Measurements from ENCODE around the gene DCC.

DCC gene

GRCh38 chr18:52602820-52603219, 262.8 kb downstream of the DCC start:
- no peak for DNase-seq

GRCh38 chr18:52605345-52605744, 265.3 kb downstream of the DCC start:
- no peak for DNase-seq

DNA sequence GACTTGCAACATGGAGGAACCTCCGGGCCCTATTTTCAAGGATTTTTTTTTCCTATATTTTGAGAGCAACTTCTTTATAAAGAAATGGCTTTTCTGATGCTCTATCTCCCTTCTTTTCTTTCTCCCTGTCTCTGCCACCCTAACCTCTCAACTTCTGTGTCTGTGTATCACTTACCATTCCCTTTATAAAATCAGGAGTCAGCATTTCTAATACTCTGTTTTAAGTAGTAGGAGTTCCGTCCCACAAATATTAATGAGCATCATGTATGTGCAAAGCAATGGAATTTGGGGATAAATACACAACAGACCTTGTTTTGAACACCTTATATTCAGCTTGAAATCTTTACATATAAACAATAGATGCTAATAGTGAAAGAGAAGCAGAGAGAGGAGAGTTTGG, 268.0 kb downstream of the DCC start:
- DNase-seq: no peak

DNA sequence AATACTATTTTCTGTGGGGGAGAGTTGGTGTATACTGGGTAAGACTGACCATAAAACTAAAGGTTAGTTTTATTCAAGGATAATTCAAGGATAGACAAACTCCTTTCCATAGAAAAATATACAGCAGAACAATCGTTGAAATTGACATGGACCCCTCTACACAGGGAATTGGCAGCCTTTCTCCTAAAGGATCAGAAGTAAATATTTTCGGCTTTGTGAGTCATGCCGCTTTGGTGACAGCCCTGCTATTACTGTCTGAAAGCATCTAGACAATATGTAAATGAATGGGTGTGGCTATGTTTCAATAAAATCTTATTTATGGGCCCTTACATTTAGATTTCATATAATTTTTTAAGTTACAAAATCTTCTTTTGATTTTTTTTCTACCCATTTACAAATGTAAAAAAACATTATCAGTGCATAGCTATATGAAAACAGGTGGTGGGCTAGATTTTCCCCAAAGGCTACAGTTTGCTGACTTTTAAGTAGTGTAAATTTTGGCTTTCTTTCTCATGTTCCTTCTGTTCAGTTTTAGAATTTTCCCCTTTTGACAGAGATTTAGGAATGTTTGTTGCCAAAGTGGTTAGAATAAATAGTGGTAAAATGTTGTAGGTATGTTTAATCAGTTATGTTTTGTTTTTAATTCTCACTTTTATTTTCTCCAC, 270.6 kb downstream of the DCC start:
- DNase-seq: no peak

GRCh38 chr18:52612406-52612805, 272.4 kb downstream of the DCC start:
- DNase-seq: no peak

- DNase-seq: no peak
Measured at GRCh38 chr18:52615321-52615720, 275.3 kb downstream of the DCC start.

DNA sequence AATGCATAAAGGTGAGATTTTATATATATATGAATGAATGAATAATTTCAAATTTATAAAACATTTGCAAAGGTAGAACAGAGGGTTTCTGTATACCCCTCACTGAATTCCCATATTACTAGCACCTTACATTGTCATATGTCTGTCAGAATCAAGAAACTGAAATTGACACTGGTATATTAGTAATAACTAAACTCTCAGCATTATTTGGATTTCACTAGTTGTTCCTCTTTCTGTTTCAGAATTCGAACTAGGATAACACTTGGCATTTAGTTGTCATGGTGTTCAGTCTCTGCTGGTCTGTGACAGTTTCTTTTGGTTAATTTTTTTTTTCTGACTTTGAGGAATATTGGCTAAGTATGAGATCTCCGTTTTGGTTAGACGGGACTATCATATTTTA, 275.9 kb downstream of the DCC start:
- DNase-seq: no peak

GRCh38 chr18:52617931-52618330, 277.9 kb downstream of the DCC start:
- DNase-seq: no peak

DNA sequence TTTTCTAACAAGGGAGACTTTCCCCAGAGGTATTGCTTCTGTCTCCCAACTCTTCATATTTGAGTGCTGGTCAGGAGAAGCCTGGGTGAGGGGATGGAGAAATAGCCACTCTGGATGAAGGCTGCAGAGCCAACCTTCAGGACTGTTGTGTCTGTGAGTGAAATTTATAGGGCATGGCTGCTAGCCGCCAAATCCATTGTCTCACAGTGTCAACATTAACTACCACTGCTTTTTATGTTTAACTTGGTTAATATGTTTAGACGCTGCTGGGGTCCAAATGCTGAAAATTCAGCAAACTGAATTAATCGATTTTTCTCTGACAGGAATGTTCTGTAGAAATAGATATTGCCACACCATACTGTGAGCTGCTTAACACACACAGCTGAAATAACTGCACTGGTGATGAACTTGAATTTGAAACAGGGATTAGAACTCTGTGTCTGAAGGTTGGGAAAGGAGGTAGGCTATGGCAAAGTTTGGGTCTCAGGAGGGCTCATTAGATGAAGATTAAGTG, 281.0 kb downstream of the DCC start:
- DNase-seq: no peak

GRCh38 chr18:52624702-52625101, 284.7 kb downstream of the DCC start:
- no peak for DNase-seq

- peak in 1 of 2 experiments; percentile 5 for DNase-seq
Measured at GRCh38 chr18:52636536-52636935, 296.5 kb downstream of the DCC start.

- DNase-seq: no peak
Measured at GRCh38 chr18:52648201-52648600, 308.2 kb downstream of the DCC start.

- DNase-seq: no peak
Measured at GRCh38 chr18:52652391-52652790, 312.4 kb downstream of the DCC start.

DNA sequence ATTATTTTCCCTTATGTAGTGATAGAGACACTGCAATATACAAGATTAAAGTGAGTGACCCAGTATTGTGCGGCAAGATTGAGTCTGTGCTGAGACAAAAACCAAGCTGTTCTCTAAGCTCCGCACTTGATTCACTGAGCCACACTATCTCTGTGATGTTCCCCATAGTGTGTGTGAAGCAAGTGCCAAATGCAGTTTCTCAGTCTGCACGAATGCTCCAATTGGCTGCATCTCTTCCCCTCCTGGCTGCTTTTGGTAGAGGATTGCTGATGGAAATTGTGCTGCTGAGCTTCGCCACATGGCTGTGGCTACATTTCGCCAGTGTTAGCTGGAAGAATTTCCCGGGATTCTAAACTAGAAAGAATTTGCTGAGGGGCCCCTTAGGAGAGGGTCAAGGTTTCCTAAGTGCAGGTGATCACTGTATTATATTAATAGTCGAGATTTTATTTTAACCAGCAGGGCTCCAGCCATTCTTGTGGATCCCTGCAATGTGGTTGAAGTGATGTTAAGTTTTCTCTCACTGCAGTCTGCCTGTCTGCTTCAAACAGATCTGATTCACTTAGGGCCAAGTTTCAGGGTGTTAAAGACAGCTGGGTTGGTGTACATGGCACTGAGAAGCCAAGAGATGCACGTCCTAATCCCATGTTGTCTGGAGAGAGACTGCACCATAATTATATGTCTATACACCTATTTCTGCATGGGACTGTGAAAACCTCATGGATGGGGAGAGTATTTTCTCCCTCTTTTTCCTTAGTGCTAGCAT, 317.2 kb downstream of the DCC start:
- no peak for DNase-seq

DNA sequence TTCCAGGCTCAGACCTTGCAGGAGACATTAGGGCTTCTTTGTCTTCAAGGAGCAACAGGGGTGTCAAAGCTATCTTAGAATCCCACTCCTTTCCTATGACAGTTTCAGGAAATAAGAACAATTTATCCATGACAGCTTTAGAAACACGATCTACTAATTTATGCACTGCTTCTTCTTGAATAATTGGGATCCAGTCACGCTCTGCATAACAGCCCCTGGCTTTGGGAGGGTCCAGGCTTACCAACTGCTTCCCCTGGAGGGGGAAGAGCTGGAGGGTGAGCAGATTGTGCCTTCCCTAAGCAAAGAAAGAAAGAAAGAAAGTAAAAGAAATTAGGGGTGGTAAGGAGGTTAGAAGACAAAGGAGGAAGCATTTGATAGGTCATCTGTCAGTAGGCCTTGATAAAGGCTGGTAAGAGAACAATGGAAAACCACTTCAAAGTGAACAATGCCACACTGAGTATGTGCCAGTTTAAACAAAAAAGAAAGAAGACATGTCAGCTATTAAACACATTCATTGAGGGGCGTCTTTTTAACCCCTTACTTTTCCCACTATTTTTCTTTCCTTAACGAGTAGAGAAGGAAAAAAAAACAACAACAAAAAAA, 327.6 kb downstream of the DCC start:
- no peak for DNase-seq

DNA sequence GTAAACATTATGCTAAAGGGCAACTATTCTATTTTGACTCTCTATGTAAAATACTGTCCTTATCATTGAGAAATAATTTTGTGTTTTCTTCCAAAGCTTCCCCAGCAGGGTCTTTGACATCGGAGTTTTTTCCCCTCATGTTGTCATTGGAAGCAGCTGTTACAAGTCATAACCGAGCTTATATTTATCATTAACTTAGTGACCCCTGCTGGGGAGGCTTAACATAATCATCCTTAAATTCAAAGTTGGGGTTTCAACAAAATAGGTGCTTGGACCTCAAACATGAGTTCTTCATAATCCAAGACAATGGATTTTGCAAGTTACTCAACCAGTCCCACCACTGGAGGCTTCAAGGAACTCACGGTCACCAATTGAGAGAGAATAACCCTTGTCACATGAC, 330.9 kb downstream of the DCC start:
- peak; percentile 27 to 72 for DNase-seq

DNA sequence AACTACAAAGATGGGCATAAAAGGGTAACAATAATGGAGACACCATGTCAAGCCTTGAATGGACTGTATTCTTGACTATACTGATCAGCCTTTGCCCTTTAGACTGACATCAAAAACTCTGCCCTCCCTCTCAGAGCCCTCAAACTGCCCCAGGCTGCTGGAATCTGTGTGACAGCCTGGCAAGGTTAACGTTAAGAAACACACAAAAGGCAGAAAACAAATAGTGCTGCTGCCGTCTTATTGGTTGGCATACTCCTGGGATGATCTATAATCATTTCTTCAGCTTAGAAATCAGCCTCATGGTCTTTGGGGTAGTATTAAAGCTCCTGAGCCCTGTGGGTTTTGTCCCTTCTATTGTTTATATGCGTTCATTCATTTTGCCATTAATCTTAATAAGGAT, 338.0 kb downstream of the DCC start:
- DNase-seq: no peak

GRCh38 chr18:52678551-52678950, 338.6 kb downstream of the DCC start:
- DNase-seq: no peak

- no peak for DNase-seq
Measured at GRCh38 chr18:52679354-52679753, 339.4 kb downstream of the DCC start.

GRCh38 chr18:52682260-52682659, 342.3 kb downstream of the DCC start:
- DNase-seq: no peak

- DNase-seq: no peak
Measured at GRCh38 chr18:52685316-52685715, 345.3 kb downstream of the DCC start.

- DNase-seq: no peak
Measured at GRCh38 chr18:52691841-52692240, 351.8 kb downstream of the DCC start.

GRCh38 chr18:52694804-52695203, 354.8 kb downstream of the DCC start:
- peak in 1 of 2 experiments; percentile 38 for DNase-seq

GRCh38 chr18:52700116-52700515, 360.1 kb downstream of the DCC start:
- DNase-seq: no peak
